GM18507 (cell line): ENCODE measurements around the gene TSHZ2.

ENCODE experiments used
- DNase-seq: peaks from one replicate; pipeline ENCODE4 v3.0.0; 2011; ENCODE audit warnings: low read depth; ENCODE audit not compliant: insufficient read length; ENCODE audit errors: extremely low spot score
- FAIRE-seq: peaks from 2 replicates; lab custom pipeline; 2011; peaks lifted over from hg19 to GRCh38; lab: Jason Lieb, UNC

Gene TSHZ2

DNA sequence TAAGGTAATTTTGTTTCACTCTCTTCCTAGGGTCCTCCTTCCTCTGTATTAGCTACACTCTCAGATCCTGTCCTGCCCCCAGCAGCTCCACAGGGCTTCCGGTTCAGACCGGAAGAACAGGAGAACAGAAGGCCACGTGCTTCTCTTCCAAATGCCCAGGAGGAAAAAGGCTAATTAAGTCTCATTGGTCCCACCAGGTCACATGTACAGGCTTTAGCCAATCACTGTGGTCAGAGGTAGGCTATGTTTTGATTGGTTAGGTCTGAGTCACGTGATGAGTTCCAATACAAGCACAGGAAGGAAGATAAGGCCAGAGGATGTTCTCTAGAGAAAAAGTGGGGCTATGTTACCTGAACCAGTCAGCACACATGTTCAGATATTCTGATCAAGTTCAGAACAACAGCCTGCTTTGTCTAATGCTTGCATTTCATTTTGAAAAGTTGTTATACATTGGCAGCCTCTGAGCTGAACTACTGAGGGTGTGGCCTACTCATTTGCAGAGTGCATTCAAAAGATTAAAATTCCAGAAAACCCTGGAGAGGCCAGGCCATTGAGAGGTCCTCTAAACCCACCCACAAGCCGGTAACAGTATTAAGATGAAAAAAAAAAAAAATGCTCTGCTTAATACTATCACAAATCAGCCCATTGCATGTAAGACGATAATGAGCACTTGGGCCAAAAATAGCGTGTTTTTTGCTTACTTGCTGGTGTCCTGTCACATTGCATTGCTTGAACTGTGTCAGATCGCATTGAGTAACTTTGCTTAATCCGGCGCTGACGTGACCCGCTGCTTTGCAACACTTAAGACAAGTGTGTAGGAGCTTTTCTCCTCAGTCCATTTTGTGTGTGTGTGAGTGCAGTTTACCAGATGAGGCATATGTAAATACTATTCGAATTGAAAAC, 170.3 kb downstream of the TSHZ2 start:
- DNase-seq (no peak), FAIRE-seq (no peak)

DNA sequence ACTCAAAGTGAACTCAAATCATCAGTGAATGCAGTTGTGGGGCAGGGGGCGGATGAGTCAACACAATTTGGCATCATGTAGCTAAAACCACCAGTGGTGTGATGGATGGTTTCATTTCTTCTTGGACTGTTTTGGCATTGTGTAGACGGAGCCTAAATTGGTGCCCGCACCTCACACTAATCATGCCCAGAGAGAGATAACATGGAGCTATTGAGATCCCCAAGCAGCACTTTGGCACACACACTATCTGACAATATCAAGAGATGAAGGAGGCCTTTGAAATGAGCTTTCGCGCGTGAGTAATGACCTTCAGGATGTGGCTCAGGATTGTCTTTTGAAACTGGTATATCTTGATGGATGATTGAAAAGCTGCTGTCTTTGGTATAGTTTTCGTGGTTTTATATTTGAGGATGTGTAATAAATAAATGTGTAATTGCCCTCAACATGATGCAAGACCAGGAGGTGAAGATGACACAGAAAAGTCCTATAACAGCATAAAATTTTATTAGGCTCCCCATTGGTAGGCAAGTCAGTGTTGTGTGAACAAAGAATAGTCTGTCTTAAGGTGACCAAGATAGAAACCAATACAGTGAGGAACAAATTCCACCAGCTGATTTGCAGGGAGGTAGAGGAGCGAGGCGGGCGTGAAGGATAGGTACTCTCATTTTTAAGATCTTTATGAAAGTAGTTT, 174.2 kb downstream of the TSHZ2 start:
- no peak for DNase-seq
- FAIRE-seq = no peak

DNA sequence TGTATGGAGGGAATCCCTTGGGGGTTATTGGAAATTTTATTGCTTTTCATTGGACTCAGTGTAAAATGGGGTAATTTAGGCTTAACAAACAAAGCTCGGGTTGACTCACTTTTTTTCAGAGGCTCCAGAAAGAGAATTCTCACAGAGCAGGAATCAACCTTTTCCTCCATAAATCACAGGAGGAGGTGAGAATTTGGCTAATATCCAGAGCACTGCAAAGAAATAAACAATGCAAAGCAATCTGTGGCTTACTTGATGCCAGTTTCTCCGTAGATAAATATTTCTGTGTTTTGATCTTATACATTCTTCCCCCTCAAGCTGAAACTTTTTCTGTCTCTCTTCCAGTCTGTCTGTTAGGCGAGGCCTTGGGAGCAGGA, 176.6 kb downstream of the TSHZ2 start:
- no peak for FAIRE-seq

DNA sequence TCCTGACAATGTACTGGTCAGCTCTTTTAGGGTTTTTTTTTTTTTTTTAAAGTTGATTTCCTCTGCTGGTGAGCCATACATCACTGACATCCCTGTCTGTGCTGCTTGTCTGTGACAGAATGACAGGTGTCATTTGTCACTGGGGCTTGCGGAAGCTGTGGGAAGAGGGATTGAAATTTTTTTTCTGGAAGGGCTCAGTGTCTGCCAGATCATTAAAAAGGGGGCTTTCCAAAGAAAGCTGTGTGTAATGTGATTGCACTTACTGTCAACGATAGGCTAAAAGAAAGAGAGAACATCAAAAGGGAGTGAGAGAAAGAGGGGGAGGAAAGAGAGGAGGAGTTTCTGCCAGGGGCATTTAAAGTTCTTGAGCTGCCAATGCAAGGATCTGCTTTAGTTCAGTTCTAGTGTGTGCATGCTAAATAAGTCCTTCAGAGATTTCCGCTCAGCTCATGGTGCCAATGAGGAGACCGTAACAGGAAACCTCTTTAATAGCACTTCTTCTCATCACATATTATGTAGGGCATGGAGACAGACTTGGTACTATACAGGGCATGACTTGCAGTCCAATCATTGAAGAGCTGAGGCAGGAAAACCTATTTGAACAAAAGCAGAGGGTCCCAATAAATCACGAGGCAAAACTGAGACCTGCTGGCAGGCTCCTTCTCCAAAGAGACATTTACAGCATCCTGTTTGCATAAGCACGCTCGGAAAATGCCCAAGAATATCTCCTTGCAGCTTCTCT, 177.2 kb downstream of the TSHZ2 start:
- DNase-seq (no peak), FAIRE-seq (no peak)

More for the DNA sequence above, 176.6 kb downstream of the TSHZ2 start:
- no peak for DNase-seq

DNA sequence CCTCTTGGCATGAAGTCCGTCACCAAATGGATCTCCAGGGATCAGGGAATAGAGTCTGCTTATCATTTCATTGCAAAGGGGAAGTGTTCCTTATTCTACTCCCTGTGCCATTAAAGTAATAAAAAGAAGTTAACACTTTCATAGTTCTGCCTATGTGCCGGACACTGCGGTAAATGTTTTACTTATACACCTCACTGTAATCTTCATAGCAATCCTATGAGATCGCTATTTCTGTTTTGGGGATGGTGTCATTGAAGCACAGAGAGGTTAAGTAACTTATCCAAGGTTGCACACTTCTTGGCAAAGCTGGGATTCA, 177.7 kb downstream of the TSHZ2 start:
- no peak for FAIRE-seq
- no peak for DNase-seq

DNA sequence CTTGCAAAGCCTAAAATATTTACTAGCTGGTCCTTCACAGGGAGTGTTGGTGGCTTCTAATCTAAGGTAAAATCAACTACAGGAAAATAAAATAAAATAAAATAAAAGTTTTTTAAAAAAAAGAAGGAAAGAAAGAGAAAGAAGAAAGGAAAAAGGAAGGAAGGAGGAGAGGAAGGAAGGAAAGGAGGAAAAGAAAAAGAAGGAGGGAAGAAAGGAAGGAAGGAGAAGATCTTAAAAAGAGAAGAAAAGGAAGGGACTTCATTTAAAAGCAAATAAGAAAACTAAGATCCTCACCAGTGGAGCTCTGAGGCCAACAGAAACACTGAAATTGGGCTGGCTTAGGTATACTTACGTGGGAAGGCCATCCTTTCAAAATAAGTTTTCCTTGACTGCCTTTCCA, 178.4 kb downstream of the TSHZ2 start:
- no peak for FAIRE-seq
- DNase-seq = no peak

DNA sequence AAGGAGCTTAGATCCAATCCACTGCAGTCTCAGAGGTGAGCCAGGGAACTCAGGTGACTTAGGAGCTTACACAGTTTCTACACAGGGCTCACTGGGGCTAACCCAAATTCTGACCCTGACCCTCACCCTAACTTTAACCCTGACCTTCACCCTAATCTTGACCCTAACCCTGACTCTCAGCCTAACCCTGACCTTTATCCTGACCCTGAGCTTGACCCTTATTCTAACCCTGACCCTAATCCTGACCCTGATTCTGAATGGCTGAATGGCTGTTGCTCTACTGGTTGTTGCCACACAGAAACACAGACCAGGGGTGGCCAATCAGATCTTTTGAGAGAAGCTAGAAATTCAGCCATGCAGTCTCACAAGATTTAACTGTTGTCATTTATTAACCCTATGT, 180.1 kb downstream of the TSHZ2 start:
- FAIRE-seq = no peak

DNA sequence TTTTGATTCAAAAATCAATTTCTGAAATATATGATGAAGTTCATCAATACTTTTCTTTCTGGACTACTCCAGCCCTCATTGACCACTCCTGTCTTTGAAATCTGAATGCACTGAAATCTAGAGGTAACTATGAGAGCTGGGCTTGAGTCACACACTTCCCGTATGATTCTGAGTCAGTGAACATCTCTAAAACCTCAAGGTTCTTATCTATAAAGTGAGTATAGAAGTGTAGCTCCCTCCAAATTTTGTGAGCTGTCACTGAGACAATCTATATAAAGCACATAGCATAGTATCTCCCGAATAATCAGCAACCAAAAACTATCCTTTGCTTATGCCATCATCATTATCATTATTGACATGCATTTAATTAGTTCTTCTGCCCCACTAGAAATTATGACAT, 182.4 kb downstream of the TSHZ2 start:
- FAIRE-seq (no peak), DNase-seq (no peak)

More for the DNA sequence above, 180.1 kb downstream of the TSHZ2 start:
- no peak for DNase-seq

DNA sequence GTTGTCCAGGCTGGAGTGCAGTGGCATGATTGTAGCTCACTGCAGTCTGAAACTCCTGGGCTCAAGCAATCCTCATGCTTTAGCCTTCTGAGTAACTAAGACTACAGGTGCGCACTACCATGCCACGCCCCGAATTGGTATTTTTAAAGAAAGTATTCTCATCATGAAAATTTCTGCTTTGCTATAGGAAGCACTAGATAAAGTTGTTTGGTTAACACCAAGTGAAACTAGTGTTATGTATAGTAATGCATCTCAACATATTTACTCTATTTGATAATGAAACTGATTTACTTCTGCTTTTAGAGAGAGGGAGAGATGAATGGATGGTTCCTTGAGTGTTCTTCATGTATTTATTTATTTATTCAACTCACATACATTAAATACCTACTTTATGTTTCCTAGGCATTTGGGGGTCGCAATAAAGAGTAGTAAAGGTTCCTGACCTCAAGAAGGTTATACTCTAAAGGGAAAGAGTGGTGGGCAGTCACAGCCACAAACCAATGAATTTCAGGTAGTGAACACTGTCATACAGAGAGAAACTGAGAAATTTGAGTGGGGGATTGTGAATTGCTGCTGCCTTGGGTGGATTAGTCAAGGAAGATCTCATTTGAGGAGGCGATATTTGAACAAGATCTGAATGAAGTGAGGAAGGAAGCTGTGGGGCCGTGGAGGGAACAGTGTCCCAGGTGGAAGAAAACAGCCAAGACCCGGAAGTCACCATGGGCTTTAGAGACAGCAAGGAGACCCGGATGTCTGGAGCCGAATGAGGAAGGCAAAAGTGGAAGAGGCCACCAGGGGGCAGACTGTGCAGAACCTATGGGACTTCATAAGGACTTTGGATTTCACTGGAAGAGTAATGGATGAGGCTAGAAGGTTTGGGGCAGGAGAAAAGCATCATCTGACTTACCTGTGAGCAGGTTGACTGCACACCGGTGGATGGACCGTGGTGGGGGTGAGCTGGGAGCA, 185.6 kb downstream of the TSHZ2 start:
- DNase-seq = peak; percentile 7
- peak; percentile 9 for FAIRE-seq

DNA sequence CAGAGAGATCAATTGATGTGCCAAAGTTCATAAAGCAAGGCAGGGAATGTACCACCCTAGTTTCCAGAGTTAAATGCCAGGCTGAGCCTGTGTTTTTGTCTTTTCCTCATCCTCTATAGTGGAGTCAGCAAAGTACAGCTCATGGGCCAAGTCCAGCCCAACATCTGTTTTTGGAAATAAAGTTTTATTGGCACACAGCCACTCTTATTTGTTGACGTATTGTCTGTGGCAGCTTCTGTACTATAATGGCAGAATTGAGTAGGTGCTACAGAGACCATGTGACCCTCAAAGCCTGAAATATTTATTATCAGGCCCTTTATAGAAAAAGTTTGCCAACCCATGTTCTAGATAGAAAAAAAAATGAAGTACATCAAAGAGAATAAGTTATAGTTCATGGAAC, 187.0 kb downstream of the TSHZ2 start:
- DNase-seq = no peak
- no peak for FAIRE-seq

DNA sequence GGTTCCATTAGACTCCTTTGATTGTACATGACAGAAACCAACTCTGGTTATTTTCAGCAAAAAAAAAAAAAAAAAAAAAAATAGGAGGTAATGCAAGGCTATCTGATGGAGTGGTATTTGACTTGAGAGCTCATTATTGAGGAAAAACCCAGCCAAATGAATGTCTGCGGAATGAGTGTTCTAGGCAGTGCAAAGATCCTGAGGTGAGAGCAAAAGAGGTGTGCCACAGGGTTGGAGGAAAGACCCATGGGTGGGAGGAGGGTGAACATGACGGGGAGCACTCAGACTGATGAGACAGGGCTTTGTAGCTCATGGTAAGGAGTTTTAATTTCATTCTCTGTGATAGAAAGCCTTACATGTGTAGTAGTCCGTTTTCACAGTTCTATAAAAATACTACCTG, 188.9 kb downstream of the TSHZ2 start:
- FAIRE-seq (no peak), DNase-seq (no peak)

DNA sequence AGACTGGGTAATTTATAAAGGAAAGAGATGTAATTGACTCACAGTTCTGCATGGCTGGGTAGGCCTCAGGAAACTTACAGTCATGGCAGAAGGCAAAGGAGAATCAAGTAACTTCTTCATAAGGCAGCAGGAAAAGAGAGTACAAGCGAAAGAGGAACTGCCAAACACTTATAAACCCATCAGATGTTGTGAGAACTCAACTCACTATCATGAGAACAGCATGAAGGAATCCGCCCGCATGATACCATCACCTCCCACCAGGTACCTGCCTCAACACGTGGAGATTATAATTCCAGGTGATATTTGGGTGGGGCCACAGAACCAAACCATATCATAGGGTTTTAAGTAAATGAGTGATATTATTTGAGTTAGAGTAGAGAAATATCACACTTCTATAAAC, 189.3 kb downstream of the TSHZ2 start:
- DNase-seq (no peak), FAIRE-seq (no peak)

DNA sequence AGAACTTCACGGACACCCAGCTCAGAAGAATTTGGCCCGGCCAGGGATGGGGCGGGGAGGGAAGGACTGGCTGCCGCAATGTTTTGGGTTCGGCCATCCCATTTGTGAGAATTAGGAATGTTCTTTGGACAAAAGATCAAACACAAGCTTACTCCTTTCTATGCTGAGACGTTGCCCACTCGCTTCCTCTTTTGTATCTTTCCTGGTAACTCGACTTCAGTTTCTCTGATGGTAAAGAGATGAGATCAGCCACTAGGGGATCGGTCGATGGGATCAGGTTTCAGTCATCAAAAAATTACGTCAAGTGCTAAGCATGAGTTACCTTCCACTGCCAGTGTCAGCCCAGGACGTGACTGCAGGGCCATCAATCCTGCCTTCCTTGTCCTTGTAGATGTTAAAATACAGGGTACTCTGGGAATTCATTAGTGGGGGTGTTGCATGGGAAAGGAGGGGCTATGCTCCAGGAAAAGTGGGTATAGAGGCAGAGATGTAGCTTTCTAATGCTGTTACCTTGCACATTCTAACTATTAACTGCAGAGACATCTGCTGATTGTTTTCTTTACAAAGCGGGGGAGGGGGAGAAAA, 190.2 kb downstream of the TSHZ2 start:
- FAIRE-seq (no peak), DNase-seq (no peak)

DNA sequence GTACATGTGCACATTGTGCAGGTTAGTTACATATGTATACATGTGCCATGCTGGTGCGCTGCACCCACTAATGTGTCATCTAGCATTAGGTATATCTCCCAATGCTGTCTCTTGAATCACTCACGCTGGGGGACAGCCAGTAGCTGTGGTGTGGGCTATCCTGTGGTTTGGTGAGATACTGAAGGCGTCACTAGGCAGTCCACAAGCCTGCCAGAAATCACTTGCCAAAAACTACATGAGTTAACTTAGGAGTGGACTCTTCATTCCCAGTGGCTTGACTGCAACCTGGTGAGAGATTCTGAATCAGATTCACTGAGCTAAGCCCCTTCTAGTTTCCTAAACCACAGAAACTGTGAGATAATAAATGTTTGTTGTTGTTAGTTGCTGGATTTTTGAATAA, 191.3 kb downstream of the TSHZ2 start:
- FAIRE-seq (no peak), DNase-seq (no peak)

DNA sequence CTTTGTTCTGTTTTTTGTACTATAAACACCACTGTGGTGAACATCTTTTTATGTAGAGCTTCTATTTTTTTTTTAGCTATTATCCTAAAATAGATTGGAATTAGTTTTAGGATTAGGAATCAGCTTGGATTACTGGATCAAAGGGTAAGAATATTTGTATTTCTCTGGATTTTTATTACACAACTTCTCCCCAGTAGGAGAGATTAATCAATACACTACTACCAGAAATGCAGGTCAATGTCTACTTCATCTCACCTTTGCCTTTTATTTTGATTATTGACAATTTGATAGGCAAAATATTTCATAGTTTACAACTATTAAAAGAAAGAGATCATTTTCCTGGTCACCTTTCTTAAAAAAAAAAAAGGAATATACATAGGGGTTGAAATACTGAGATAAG, 191.9 kb downstream of the TSHZ2 start:
- FAIRE-seq (no peak), DNase-seq (no peak)

DNA sequence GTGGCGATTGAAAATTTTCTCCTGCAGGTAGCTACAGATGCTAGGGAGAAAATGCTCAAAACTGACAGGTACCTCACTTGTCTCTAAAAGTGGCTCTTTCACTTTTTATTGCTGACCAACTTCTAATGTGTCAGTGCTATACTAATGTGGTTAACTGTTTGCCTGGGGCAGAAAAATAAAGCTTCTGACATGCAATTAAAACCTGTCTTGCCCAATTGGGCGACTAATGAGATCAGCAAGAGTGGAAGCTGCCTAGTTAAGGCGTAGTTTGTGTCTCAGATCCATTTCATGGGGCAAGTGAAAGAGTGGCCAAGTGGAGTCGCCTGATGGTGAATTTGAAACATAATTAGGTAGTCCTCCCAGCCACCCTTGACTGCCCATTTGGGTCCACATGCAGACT, 193.3 kb downstream of the TSHZ2 start:
- DNase-seq (no peak), FAIRE-seq (no peak)

DNA sequence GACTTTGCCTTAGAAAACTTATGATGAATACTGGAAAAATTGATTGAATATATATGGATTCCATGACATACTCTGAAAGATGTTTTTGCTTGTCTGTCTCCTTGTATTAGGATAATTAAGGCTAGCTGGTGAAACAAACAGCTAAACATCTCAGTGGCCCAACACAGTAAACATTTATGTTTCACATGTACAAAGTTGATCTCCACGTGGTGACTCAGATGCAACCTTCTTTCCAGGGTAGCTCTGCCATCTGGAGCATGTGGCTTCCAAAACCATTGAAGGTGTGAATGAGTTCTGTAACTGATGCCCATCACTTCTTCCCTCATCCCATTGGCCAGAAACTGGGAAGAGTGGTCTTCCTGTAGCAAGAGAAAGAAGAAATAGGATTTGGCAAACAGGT, 196.3 kb downstream of the TSHZ2 start:
- DNase-seq (no peak), FAIRE-seq (no peak)

DNA sequence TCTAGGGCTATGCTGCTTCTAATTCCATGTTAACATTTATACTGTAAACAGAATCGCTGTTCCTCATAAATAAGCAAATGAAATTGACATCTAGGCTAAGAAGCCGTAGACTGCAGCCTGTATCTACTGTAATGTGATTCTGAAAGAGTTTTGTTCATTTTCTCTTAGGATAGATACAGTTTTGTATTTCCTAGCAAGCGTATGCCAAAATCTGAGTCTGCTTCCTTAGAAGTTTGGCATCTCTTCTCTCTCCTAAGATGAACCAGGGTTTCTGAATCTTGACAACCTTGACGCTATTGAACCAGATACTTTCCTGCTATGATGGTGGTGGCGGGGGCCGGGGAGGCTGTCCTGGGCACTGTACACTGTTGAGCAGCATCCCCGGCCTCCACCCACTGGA, 198.0 kb downstream of the TSHZ2 start:
- no peak for DNase-seq
- FAIRE-seq = no peak

DNA sequence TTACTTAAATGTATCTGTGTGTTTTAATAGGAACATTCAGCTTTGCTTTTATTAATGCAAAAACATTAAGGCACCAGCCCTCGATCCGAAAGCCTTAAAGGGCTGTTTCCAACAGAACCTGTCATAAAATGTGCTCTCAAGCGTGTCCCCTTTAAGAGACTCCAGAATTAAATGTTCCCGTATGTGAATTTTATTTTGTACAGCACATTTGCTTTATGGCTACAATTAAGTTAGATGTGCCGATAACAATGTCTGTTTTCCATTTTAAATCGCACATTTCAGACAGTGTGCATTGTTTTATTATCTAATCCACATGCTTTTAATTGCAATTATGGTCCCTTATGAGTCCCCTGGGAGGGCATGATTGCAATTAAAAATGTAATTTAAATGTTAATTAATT, 198.9 kb downstream of the TSHZ2 start:
- FAIRE-seq = no peak
- no peak for DNase-seq
